HuH-7 (cell line): Measurements from ENCODE around the gene TMEM107.
A peak's percentile ranks its signal among the peaks of the same experiment; 100 is the strongest.

Experiments
- DNase-seq: peaks from one replicate; pipeline ENCODE4 v3.0.0; 2011; ENCODE audit warnings: low spot score

Gene TMEM107

GRCh38 chr17:8162233-8162996 lies 13.8 kb downstream of the TMEM107 start, which contains the start of gene VAMP2:
VAMP2 (minus strand) TSS chr17:8162948; CDS start chr17:8162879, 69 bp downstream.
- no peak for DNase-seq

GRCh38 chr17:8161289-8162232 lies 14.6 kb downstream of the TMEM107 start:
- no peak for DNase-seq

- DNase-seq, result no peak
Observed at GRCh38 chr17:8160741-8161221, 15.4 kb downstream of the TMEM107 start.

- no peak for DNase-seq
Observed at GRCh38 chr17:8160224-8160577, 16.0 kb downstream of the TMEM107 start.

- DNase-seq, result no peak
Observed at GRCh38 chr17:8159459-8160223, 16.5 kb downstream of the TMEM107 start.

- DNase-seq, result no peak
Observed at GRCh38 chr17:8159032-8159400, 17.2 kb downstream of the TMEM107 start.

DNA sequence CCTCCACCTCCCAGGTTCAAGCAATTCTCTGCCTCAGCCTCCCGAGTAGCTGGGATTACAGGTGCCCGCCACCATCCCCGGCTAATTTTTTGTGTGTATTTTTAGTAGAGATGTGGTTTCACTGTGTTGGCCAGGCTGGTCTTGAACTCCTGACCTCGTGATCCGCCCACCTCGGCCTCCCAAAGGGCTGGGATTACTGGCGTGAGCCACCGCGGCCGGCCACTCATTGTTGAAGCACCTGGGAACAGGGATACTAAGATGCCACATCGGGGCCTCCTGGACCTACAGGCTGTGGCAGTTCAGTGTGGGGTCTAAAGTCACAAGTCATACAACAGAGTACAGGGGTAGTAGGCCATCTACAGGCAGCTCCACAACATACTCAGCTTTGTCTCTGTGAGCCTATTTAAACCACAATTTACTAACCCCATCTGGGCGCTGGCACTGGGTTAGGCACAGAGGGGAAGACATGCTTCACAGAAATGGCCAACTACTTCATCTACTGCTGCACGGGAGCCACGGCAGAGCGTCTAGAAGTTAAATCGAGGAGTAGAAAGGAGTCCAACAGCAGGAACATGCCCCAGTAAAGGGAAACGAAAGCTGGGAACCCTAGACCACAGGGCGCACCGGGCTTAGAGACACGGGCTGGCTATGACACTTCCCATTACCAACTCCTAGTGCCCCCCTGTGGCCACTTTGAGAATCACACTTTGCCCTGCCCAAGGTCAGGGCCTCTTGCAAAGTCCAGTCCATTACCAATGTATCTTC lies 17.7 kb downstream of the TMEM107 start:
- peak; percentile 85 for DNase-seq

DNA sequence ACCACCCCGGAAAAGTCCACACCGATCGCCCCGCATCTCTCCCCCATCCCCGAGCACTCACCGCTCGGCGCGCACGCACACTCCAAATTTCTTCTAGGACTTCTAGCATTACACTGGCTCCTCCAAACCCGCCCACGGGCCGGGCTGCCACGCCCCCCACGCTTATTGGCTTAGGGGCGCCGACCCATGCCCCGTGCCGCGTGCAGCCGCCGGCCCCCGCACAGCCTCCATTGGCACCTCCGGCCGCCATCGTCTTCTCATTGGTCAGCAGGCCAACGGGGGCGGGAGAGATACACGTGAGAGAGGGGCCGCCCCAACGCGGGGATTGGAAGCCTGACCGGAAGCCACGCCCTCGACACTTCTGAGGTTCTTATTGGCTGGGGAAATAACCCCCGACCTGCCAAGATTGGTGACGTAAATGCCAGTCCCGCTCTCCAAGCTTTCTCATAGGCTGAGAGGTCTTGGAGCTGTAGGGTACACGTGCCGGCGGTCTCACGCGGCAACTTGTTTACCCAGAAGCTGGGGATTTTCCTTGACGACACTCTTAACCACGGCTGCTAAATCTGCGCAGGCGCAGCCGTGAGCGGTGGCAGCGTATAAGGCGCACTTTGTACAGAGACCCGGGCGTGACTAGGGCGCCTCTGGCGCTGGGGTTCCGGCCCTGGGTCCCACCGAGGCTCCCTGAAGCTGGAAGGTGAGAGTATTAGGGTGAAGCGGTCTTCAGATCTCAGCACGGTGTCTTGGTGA lies 19.8 kb downstream of the TMEM107 start:
- peak; percentile 93 for DNase-seq

DNA sequence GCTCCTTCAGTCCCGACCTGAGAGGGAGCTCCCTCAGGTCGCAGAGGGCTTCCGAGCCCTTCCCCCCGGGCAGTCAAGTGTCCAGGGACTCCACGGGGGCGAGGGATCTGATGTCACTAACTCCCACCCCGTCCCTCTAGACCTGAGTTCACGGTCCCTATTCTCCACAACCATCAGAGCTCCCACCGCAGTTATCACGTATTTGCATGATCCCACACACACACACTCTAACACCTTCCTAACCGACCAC lies 20.3 kb downstream of the TMEM107 start:
- DNase-seq, result no peak

GRCh38 chr17:8155231-8155995 lies 20.8 kb downstream of the TMEM107 start:
- DNase-seq, result no peak

DNA sequence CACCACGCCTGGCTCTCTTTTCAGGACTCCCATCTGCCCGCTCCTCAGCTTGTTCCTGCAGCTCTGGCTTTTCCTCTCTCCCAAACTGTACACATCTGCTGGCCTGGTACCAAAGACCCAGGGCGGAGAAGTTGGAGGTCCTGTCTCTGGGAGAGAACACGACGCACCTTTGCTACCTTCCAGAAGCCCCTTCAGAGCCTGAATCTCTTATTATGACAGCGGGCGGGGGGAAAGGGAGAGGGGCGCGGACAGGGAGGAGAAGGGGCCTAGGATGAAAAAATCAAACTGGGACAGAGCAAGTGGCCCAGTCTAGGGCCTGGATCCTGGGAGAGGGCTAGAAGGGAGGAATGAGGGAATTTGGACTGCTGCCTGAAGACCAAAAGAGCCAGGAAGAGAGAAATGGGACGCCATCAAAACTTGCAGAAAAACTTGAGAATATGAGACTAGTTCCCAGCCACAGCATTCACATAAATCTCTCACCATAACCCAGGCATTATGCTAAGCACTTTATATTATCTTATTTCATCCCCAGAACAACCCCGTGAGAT lies 21.5 kb downstream of the TMEM107 start:
- DNase-seq, result no peak

- DNase-seq, result peak; percentile 61
Observed at GRCh38 chr17:8153957-8154607, 22.1 kb downstream of the TMEM107 start.

DNA sequence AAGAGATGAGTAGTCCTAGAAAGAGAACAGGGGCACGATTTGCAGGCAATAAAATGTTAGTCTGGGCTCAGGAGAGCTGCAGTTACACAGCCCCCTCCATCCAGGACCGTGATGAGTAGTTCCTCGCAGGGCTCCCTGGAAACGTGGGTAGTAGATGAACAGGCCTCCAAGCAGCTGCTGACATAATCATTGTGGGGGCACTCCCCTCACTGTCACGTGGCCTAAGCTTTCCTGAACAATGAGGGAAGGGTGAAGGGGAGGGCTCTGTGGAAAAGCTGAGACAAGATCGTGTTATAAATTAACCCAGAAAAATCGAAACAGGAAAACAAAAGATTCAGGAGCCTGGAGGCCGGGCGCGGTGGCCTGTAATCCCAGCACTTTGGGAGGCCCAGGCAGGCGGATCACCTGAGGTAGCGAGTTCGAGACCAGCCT lies 22.6 kb downstream of the TMEM107 start:
- DNase-seq, result peak; percentile 64

DNA sequence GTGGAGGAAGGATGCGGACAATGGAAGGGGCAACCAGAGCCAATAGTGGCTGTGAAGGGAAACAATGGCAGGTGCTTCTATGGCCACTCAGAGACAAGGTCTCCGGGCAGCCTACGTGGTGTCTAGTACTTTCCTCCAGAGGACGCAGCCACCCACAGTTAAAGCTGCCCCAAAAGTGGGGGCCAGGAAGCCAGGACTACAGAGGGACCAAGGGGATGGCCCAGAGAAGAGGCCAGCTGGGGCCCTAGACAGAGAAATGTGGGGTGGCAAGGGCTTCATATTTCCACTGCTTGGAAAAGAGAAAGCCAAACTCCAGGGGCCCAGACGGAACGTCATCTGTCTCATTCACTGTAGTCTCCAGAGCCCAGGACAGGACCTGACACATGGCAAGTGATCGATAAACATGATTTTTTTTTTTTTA lies 23.1 kb downstream of the TMEM107 start:
- DNase-seq, result no peak

DNA sequence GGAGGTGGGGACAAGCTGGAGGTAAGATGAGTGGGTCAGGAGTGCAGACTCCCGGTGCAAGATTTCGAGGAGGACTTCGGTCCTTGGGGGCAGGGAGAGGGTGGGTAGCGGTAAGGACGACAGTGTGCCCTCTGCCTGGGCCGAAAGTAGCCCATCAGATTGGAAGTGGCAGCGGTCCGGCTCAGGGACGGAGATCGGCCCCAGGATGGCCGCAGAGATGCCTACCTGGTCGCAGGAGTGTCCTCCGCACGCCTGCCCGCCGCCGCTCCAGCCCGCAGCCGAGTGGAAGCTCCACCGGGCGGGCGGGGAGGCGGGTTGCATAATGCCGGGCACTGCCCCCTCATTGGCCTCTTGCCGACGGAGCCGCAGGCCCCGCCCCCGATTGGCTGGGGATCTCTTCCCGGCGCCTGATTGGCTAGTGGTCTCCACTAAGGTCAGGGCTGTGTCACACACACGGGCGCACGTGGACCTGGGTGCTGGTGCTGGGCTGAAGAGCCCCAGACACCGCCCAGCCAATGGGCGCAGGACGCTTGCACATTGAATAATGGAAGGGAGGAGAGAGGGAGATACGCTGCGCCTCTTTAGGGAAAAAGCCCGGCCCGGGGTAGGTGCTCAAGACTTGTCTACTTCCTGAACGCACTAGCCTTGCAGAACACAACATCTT lies 23.9 kb downstream of the TMEM107 start, which contains the start of gene PER1:
TSS of gene PER1 (minus strand) at position 293 of the 664 bp plus-strand sequence. CDS start 1,698 bp downstream, outside the sequence.
- DNase-seq, result peak; percentile 96

GRCh38 chr17:8151641-8152111 lies 24.5 kb downstream of the TMEM107 start:
- DNase-seq, result no peak

- DNase-seq, result no peak
Observed at GRCh38 chr17:8151120-8151640, 25.0 kb downstream of the TMEM107 start.
